ENCODE measurements around the gene CARMIL1.

The CARMIL1 gene

GRCh38 chr6:25414168-25414567 lies 135.0 kb downstream of the CARMIL1 start:
- Histone ChIP-seq H3K36me3 (ENCODE audit: control insufficient read depth, insufficient read depth, low read length) (no peaks in the 10 kb centered on the region), H3K4me3 (ENCODE audit: low read length) (no peak overlapping the region), H3K9ac (ENCODE audit: low read length) (no peak overlapping the region), H3K27me3 (ENCODE audit: control insufficient read depth, insufficient read depth, low read length) (no peaks in the 10 kb centered on the region), H3K27ac (ENCODE audit: low read depth, low read length) (no peak overlapping the region), H3K4me1 (ENCODE audit: control insufficient read depth, insufficient read depth, low read length) (no peaks in the 10 kb centered on the region)

DNA sequence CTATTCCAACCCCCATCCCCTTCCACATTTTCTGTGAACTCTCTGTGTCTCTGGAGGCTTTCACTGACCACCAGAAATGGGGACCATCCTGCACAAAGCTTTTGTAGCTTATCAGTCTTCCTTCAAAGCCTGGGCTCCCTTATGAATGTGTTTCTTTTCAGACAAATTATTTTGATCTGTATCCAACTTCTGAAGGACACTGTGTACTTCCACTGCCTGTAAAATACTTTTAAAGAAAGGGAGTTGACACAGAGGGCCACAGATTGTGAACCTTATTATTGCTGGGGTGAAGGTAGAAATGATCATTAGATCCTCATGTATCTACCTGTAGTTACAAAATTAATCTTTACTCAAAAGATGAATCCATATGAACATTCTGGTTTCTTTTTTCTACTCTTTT lies 135.6 kb downstream of the CARMIL1 start:
- H3K4me3 ChIP-seq (ENCODE audit: low read length), result no peak overlapping the region
- H3K9ac ChIP-seq (ENCODE audit: low read length), result no peak overlapping the region
- H3K36me3 ChIP-seq (ENCODE audit: control insufficient read depth, insufficient read depth, low read length), result no peaks in the 10 kb centered on the region
- H3K27ac ChIP-seq (ENCODE audit: low read depth, low read length), result no peak overlapping the region
- no peaks in the 10 kb centered on the region for H3K4me1 ChIP-seq (ENCODE audit: control insufficient read depth, insufficient read depth, low read length)
- H3K27me3 ChIP-seq (ENCODE audit: control insufficient read depth, insufficient read depth, low read length), result no peaks in the 10 kb centered on the region

DNA sequence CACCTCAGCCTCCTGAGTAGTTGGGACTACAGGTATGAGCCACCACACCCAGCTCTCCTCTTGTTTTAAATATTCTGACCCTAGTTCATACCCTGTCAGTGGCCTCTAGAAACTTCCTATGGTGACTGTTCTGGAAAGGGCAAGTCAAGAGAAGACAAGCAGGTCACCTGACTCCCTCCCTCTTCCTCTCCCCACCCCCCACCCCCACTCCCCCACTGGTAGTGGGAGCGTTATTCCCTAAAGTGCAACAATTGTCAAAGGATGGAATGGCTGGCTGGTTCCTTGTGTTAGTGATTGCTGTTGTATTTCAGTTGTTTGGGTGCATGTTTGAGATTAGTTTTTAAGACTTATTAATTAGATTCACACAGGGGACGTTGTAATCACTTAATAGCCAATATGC lies 136.1 kb downstream of the CARMIL1 start:
- Histone ChIP-seq H3K27me3 (ENCODE audit: control insufficient read depth, insufficient read depth, low read length) (no peaks in the 10 kb centered on the region), H3K4me3 (ENCODE audit: low read length) (no peak overlapping the region), H3K36me3 (ENCODE audit: control insufficient read depth, insufficient read depth, low read length) (no peaks in the 10 kb centered on the region), H3K4me1 (ENCODE audit: control insufficient read depth, insufficient read depth, low read length) (no peaks in the 10 kb centered on the region), H3K27ac (ENCODE audit: low read depth, low read length) (no peak overlapping the region), H3K9ac (ENCODE audit: low read length) (no peak overlapping the region)

GRCh38 chr6:25415701-25416100 lies 136.5 kb downstream of the CARMIL1 start:
- Histone ChIP-seq H3K27ac (ENCODE audit: low read depth, low read length) (no peak overlapping the region), H3K36me3 (ENCODE audit: control insufficient read depth, insufficient read depth, low read length) (no peaks in the 10 kb centered on the region), H3K4me1 (ENCODE audit: control insufficient read depth, insufficient read depth, low read length) (no peaks in the 10 kb centered on the region)

GRCh38 chr6:25417046-25417605 lies 138.0 kb downstream of the CARMIL1 start:
- no peak overlapping the region for H3K27ac ChIP-seq (ENCODE audit: low read depth, low read length)
- no peaks in the 10 kb centered on the region for H3K4me1 ChIP-seq (ENCODE audit: control insufficient read depth, insufficient read depth, low read length)
- H3K27me3 ChIP-seq (ENCODE audit: control insufficient read depth, insufficient read depth, low read length), result no peaks in the 10 kb centered on the region
- no peaks in the 10 kb centered on the region for H3K36me3 ChIP-seq (ENCODE audit: control insufficient read depth, insufficient read depth, low read length)
- H3K4me3 ChIP-seq (ENCODE audit: low read length), result no peak overlapping the region
- no peak overlapping the region for H3K9ac ChIP-seq (ENCODE audit: low read length)

More at GRCh38 chr6:25415701-25416100, 136.5 kb downstream of the CARMIL1 start:
- H3K4me3 ChIP-seq (ENCODE audit: low read length), result no peak overlapping the region
- no peak overlapping the region for H3K9ac ChIP-seq (ENCODE audit: low read length)
- no peaks in the 10 kb centered on the region for H3K27me3 ChIP-seq (ENCODE audit: control insufficient read depth, insufficient read depth, low read length)

DNA sequence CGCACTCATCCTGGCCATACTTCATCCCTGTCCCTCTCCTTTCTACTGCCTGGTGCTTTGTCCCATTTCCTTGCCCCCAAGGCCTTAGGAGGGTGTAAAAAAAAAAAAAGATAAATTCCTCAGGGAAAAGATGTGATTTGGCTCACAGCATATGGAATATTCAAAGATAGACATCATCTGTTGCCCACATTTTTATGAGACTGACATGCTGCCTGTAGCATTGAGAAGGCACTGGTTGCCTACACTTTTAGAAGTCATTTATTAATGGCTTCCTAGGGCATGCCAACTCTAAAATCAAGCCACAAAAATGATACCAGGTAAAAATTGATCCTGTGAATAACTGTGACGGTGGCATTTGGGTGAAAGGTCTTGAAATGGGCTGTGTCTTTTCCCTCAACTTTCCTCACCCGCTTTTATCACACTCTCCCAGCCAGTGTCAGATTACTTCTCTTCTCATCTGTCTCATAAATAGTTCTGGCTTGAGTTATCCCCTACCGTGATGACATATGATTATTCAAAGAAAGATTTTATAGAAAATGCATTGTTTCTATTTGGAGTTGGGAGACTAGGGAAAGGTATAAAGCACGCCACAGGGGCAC lies 139.4 kb downstream of the CARMIL1 start:
- Histone ChIP-seq H3K27me3 (ENCODE audit: control insufficient read depth, insufficient read depth, low read length) (no peaks in the 10 kb centered on the region), H3K9ac (ENCODE audit: low read length) (no peak overlapping the region), H3K27ac (ENCODE audit: low read depth, low read length) (no peak overlapping the region), H3K4me3 (ENCODE audit: low read length) (no peak overlapping the region), H3K36me3 (ENCODE audit: control insufficient read depth, insufficient read depth, low read length) (no peaks in the 10 kb centered on the region), H3K4me1 (ENCODE audit: control insufficient read depth, insufficient read depth, low read length) (no peaks in the 10 kb centered on the region)

GRCh38 chr6:25419879-25420278 lies 140.7 kb downstream of the CARMIL1 start:
- Histone ChIP-seq H3K4me3 (ENCODE audit: low read length) (no peak overlapping the region), H3K36me3 (ENCODE audit: control insufficient read depth, insufficient read depth, low read length) (no peaks in the 10 kb centered on the region), H3K9ac (ENCODE audit: low read length) (no peak overlapping the region), H3K27me3 (ENCODE audit: control insufficient read depth, insufficient read depth, low read length) (no peaks in the 10 kb centered on the region), H3K4me1 (ENCODE audit: control insufficient read depth, insufficient read depth, low read length) (no peaks in the 10 kb centered on the region), H3K27ac (ENCODE audit: low read depth, low read length) (no peak overlapping the region)

DNA sequence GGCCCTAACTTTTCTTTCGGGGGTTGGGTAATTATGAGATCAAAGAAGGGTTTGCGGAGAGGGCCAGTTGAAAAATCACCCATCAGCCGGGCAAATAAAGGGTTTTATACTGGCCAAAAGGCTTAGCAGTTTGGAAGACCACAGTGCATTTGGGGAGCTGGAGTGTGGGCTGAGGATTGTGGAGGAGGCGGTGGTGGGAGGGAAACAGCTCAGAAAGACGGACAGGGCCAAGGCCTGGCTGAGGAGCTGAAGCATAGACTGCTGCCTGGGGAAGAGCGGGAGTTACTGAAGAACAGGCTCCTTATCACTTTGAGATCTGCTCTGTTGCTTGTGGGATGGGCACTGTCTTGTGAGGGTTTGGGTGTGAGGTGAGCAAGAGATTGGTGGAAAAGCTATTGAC lies 144.2 kb downstream of the CARMIL1 start:
- H3K4me1 ChIP-seq (ENCODE audit: control insufficient read depth, insufficient read depth, low read length), result no peaks in the 10 kb centered on the region
- H3K27ac ChIP-seq (ENCODE audit: low read depth, low read length), result no peak overlapping the region
- H3K9ac ChIP-seq (ENCODE audit: low read length), result no peak overlapping the region
- H3K27me3 ChIP-seq (ENCODE audit: control insufficient read depth, insufficient read depth, low read length), result no peaks in the 10 kb centered on the region
- no peaks in the 10 kb centered on the region for H3K36me3 ChIP-seq (ENCODE audit: control insufficient read depth, insufficient read depth, low read length)
- H3K4me3 ChIP-seq (ENCODE audit: low read length), result no peak overlapping the region

DNA sequence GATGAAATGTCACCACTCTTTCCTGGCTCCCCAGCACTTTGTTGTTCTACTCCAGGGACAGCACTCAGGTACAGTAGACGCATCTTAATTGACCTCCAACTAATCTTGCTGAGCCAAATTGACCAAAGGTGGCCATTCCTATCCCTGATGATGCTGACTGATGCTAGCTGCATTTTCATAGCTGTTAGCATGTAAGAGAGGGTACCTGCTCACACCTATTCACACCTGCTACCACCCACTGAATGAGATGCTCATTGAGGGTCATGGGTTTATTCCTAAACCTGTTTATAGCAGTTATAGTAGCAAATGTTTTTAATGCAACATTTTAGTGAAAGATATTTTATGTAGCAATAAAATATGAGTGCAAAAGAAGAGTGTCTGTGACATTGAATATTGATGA lies 145.1 kb downstream of the CARMIL1 start:
- Histone ChIP-seq H3K4me1 (ENCODE audit: control insufficient read depth, insufficient read depth, low read length) (no peaks in the 10 kb centered on the region), H3K27ac (ENCODE audit: low read depth, low read length) (no peak overlapping the region), H3K4me3 (ENCODE audit: low read length) (no peak overlapping the region), H3K27me3 (ENCODE audit: control insufficient read depth, insufficient read depth, low read length) (no peaks in the 10 kb centered on the region), H3K36me3 (ENCODE audit: control insufficient read depth, insufficient read depth, low read length) (no peaks in the 10 kb centered on the region), H3K9ac (ENCODE audit: low read length) (no peak overlapping the region)

GRCh38 chr6:25427549-25427948 lies 148.4 kb downstream of the CARMIL1 start:
- H3K4me1 ChIP-seq (ENCODE audit: control insufficient read depth, insufficient read depth, low read length), result no peaks in the 10 kb centered on the region
- H3K9ac ChIP-seq (ENCODE audit: low read length), result no peak overlapping the region
- no peak overlapping the region for H3K4me3 ChIP-seq (ENCODE audit: low read length)
- no peaks in the 10 kb centered on the region for H3K36me3 ChIP-seq (ENCODE audit: control insufficient read depth, insufficient read depth, low read length)
- H3K27ac ChIP-seq (ENCODE audit: low read depth, low read length), result no peak overlapping the region
- H3K27me3 ChIP-seq (ENCODE audit: control insufficient read depth, insufficient read depth, low read length), result no peaks in the 10 kb centered on the region

DNA sequence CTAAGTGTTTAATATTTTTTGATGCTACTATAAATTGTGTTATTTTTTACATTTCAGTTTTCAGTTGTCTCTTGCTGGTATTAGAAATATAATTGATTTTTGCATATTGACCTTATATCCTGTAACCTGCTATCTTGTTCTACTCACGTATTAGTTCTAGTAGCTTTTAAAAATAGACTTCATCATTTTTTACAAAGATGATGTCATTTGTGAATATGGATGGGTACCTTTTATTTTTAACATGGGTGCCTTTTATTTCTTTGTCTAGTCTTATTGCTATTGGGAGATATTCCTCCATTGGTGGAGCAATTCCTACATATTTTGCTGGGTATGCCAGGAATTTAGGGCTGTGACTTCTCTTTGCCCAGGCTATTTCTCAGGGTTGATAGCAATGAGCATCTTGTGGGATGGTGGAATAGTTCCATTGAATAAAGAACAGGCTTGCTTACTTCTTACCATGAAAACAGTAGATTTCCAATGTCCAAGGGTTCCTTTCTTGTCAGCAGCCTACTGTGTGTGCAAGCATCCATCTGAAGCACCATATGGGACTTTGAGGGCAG lies 149.7 kb downstream of the CARMIL1 start:
- H3K4me3 ChIP-seq (ENCODE audit: low read length), result no peak overlapping the region
- no peaks in the 10 kb centered on the region for H3K36me3 ChIP-seq (ENCODE audit: control insufficient read depth, insufficient read depth, low read length)
- no peaks in the 10 kb centered on the region for H3K27me3 ChIP-seq (ENCODE audit: control insufficient read depth, insufficient read depth, low read length)
- no peak overlapping the region for H3K9ac ChIP-seq (ENCODE audit: low read length)
- no peaks in the 10 kb centered on the region for H3K4me1 ChIP-seq (ENCODE audit: control insufficient read depth, insufficient read depth, low read length)
- no peak overlapping the region for H3K27ac ChIP-seq (ENCODE audit: low read depth, low read length)

GRCh38 chr6:25431306-25431974 lies 152.3 kb downstream of the CARMIL1 start:
- no peaks in the 10 kb centered on the region for H3K4me1 ChIP-seq (ENCODE audit: control insufficient read depth, insufficient read depth, low read length)
- no peaks in the 10 kb centered on the region for H3K36me3 ChIP-seq (ENCODE audit: control insufficient read depth, insufficient read depth, low read length)
- no peaks in the 10 kb centered on the region for H3K27me3 ChIP-seq (ENCODE audit: control insufficient read depth, insufficient read depth, low read length)
- no peak overlapping the region for H3K27ac ChIP-seq (ENCODE audit: low read depth, low read length)
- H3K9ac ChIP-seq (ENCODE audit: low read length), result no peak overlapping the region
- no peak overlapping the region for H3K4me3 ChIP-seq (ENCODE audit: low read length)

DNA sequence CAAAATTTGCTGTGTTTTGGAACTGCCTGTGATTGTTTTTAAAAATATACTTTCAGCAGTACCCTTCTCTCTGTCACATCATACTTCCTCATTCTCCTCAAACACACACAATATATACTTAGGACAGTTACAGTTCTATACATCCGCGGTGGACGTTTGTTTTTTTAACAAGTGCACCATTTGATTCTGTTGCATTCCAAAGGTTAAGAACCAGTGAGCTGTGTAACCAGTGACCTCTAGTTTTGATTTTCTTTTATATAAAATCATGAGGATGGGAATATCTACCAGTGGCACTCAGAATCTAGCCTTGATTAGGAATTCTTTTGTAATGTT lies 152.8 kb downstream of the CARMIL1 start:
- Histone ChIP-seq H3K4me3 (ENCODE audit: low read length) (no peak overlapping the region), H3K27me3 (ENCODE audit: control insufficient read depth, insufficient read depth, low read length) (no peaks in the 10 kb centered on the region), H3K27ac (ENCODE audit: low read depth, low read length) (no peak overlapping the region), H3K4me1 (ENCODE audit: control insufficient read depth, insufficient read depth, low read length) (no peaks in the 10 kb centered on the region), H3K36me3 (ENCODE audit: control insufficient read depth, insufficient read depth, low read length) (no peaks in the 10 kb centered on the region), H3K9ac (ENCODE audit: low read length) (no peak overlapping the region)
